Islet precursor cell (in vitro differentiated cells): ENCODE measurements around the gene ASIC3.

Experiments used
- DNase-seq: peaks from one replicate; pipeline ENCODE4 v3.0.0-alpha.2; 2018

The ASIC3 gene

GRCh38 chr7:151075978-151076426 lies 27.7 kb downstream of the ASIC3 start:
- DNase-seq = no peak

- peak; percentile 73 for DNase-seq
Observed at GRCh38 chr7:151076863-151077704, 28.8 kb downstream of the ASIC3 start.

GRCh38 chr7:151077705-151078232 lies 29.4 kb downstream of the ASIC3 start:
- DNase-seq = no peak

- peak; percentile 88 for DNase-seq
Observed at GRCh38 chr7:151078233-151079040, 30.1 kb downstream of the ASIC3 start.

- DNase-seq = no peak
Observed at GRCh38 chr7:151079199-151079910, 31.0 kb downstream of the ASIC3 start.

GRCh38 chr7:151080067-151080521 lies 31.8 kb downstream of the ASIC3 start:
- no peak for DNase-seq

- DNase-seq = peak; percentile 96
Observed at GRCh38 chr7:151080522-151081169, 32.3 kb downstream of the ASIC3 start, which contains the start of gene FASTK. FASTK (minus strand) TSS chr7:151080809; CDS start chr7:151080766, 43 bp downstream.

GRCh38 chr7:151081170-151082101 lies 33.1 kb downstream of the ASIC3 start:
- DNase-seq = peak; percentile 80

- peak; percentile 46 for DNase-seq
Observed at GRCh38 chr7:151082141-151083070, 34.1 kb downstream of the ASIC3 start.

- DNase-seq = peak; percentile 82
Observed at GRCh38 chr7:151083071-151083823, 34.9 kb downstream of the ASIC3 start, which contains the start of gene TMUB1. TMUB1 (minus strand) TSS chr7:151083493; CDS start chr7:151082563, 930 bp downstream.

- no peak for DNase-seq
Observed at GRCh38 chr7:151083824-151084160, 35.5 kb downstream of the ASIC3 start.

GRCh38 chr7:151085329-151085690 lies 37.0 kb downstream of the ASIC3 start:
- no peak for DNase-seq

GRCh38 chr7:151085691-151086620 lies 37.6 kb downstream of the ASIC3 start, which contains the start of gene AGAP3:
AGAP3 (plus strand) TSS chr7:151086475; CDS start chr7:151086742, 267 bp downstream.
- DNase-seq = peak; percentile 93

- no peak for DNase-seq
Observed at GRCh38 chr7:151086802-151087244, 38.5 kb downstream of the ASIC3 start.

GRCh38 chr7:151087245-151088018 lies 39.1 kb downstream of the ASIC3 start:
- peak; percentile 70 for DNase-seq

- no peak for DNase-seq
Observed at GRCh38 chr7:151088019-151088855, 39.9 kb downstream of the ASIC3 start.
